GM18909 (cell line): Measurements from ENCODE around the gene RGS9.
"Not testable (repeated sequence)": the region's sequence is repeated elsewhere in the genome, so short reads cannot be mapped to it uniquely, and the experiment has no call there.

ENCODE experiments used
- ATAC-seq: cut with Tn5 transposase; IDR thresholded peaks from one replicate; pipeline ENCODE4 v1.9.1; 2021; ENCODE audit warnings: mild to moderate bottlenecking; ENCODE audit not compliant: unreplicated experiment, poor library complexity

Gene RGS9

DNA sequence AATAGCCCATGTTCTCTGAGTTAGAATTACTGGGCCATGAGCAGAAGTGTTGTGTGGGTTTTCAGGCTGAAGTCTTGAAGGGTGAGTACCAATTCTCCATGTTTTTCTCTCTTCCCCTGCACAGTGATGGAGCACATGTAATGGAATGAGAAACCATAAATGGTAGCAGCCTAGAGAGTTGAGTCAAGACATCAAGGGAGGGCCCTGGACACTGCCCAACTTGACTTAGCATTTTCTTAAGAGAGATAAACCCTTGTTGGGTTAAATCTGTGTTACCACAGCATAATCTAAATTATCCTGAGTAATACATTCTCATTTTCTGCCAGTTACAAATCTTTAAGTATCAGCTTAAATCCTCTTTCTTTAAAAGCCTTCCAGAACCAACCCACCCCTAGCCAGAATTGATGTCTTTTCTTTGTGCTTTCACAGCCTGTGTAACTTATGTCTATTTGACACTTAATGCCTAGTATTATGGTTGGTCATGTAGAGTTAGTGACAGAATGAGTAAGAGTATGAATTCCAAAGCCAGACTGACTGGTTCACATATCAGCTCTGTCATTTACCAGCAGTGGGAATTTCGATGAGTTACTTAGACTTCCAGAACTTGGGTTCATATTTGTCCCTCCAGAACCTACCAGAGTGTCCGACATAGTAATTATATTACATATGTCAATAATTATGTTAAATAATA is 27.0 kb upstream of the RGS9 start:
- ATAC-seq: no peak

DNA sequence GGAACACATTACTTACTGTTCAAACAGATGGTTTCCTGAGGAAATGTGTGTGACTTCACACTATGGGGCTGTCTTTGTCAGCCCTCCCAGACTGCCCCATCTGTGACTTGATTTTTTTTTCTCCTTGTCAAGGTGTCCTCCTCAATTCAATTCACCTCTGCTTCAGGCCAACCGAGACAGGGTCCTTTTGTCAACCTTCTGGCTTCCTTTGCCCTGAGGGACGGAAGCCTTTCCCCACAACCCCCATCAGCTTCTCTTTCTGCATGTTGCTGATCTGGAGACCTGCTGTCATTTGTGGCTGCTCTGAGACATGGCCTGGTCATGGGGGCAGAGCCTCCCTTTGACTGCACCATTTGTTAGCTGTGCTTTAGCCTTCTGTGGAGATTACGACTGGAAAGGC is 21.3 kb upstream of the RGS9 start:
- ATAC-seq: no peak

DNA sequence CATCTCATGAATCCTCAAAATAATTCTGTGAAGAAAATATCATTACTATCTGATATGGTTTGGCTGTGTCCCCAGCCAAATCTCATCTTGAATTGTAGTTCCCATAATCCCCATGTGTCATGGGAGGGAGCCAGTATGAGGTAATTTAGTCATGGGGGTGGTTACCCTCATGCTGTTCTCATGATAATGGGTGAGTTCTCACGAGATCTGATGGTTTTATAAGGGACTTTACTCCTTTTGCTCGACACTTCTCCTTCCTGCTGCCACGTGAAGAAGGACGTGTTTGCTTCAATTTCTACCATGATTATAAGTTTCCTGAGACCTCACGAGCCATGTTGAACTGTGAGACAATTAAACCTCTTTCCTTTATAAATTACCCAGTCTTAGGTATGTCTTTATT is 20.7 kb upstream of the RGS9 start:
- not testable (repeated sequence) for ATAC-seq

DNA sequence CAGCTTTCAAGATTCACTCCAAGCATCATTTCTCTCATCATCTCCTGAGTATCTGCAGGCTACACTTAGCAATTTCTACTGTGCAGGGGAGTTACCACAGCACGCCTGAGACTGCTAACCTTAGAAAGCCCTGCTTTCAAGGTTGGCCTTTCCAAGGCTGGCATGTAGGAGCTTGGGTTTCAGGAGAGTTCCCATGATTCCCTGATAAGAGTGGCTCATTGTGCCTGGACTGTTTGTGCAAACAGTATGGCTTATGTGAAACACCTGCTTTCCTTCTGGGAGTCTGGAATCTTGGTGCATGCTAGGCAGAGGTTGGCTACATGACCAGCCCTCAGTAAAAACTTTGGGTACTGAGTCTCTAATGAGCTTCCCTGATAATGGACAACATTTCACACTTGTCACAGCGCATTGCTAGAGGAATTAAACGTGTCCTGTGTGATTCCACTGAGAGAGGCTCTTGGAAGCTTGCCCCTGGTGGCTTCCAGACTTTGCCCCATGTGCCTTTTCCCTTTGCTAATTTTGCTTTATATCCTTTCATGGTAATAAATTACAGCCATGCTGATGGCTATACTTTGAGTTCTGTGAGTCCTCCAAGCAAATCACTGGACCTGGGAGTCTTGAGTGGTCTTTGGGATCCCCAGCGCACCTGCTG is 19.7 kb upstream of the RGS9 start:
- ATAC-seq: no peak

DNA sequence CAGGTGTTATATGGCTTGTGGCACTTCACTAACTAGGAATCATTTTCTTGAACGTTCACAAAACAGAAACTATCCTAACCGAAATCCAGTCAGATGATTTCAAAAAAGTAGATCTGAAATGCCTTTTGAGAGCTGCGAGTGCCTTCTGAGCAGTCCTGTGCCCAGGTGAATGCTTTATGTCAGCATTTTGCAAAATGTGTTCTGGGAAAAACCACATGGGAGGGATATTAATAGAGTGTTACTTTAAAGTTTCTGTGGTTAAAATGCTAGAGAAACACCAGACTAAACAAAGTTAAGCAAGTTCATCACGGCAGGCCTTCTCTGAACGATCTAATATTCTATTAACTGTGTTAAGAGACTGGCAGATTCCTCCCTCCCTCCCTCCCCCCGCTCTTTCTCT is 15.8 kb upstream of the RGS9 start:
- ATAC-seq: no peak

DNA sequence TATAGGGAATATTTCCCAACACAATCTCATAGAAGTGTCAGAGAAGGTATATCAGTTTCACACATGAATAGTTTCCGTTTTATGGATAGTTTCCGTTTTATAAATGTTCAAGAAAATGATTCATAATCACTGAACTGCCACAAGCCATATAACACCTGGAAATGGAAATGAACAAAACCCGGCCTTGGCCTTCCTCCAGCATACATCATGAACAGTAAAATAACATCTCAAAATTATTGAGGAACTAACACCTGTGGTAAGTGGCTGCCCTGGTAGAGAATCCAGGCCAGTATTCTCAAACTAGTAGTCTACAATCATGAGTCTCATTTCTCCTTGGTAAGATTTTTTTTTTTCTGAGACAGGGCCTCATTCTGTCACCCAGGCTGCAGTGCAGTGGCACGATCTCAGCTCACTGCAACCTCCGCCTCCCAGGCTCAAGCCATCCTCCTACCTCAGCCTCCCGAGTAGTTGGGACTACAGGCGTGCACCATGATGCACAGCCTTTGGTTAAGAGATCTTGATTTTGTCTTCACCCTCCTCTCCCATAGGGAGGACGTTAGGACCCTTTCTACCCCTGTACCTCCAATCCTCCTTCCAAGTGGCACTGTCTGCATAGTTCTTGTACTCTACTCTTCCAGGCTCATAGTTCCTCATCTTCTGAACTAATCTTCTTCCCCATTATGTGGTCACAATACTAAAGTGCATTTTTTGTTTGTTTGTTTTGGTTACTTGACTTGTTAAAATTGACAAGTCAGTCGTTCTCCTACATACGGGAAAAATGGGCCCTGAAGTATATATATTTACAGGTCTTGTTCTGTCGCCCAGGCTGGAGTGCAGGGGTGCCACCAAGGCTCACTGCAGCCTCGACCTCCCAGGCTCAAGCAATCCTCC is 15.0 kb upstream of the RGS9 start:
- peak; percentile 43 for ATAC-seq

DNA sequence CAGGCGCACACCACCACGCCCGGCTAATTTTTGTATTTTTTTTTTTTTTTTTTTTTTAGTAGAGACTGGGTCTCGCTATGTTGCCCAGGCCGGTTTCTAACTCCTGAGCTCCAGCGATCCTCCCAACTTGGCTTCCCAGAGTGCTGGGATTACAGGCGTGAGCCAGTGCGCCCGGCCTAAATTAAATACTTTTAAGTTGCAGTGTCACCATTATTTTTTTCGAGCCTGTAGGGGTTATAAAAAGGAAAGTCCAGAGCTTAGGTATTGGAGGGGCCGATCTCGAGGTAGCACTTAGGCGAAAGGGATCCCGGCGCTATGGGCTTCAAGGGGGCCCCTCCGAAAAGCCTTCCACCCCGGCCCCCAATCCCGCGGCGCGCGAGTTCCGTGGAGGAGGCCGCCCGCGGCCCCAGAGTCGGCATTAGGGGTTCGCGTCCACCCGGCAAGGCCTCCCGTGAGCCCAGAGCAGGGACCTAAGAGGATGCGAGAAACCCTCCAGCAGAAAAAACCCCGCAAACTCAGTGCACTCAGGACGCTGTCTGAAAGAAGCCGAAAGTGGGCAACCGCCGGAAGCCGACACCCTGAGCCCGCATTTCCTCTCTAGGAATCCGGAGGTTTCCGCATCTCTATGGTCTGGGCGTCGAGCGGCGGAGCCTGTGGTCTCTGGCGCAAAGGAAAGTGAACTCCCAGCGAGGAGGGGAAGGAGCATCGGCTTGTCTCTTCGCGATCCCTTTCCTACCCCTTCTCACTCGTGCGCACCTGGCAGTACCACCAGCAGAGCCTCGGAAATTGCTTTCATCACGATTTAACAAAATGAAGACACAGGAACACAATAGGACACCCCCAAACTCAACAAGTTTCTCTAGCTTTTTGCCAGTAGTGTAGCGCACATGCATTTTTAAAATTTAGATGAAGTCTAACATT is 14.1 kb upstream of the RGS9 start:
- peak; percentile 84 for ATAC-seq

DNA sequence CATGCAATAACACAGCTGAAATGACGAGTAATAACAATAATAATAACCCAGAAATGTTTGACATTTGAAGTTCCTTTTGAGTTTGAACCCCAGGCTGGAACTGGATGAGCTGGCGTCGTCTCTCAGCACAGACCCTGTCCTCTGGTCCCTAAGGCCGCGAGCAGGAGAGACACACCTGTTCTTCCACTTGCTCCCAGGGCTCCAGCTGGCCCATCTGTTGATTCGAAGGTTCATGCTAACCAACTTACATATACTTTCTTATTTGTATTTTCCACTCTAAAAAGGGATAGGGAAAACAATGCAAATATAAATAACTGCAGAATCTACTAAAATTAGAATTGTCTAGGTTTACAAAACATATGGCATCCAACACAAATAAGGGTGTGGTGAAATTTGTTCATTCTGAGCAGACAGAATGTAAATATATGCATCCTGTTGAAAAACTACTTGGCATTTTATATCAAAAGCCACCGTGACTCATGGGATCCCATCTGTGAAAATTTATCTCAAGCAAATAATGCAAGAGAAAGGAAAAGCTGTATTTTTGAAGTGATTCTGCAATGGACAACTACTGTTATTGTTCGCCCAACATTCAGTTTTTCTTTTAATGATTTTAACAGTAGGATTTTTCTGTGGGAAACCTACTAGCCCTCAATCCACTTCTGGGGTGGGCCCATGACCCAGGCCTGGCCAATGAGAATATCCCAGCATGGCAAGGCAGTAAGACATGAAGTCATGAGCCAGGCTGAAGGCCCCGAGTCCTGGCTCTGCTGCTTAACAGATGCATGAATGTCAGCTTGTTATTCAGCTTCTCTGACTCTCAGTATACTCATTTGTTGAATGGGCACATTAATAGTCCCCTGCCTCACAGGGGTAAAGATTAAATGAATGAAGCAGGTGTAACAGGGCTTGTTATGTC is 13.2 kb upstream of the RGS9 start:
- ATAC-seq: no peak

DNA sequence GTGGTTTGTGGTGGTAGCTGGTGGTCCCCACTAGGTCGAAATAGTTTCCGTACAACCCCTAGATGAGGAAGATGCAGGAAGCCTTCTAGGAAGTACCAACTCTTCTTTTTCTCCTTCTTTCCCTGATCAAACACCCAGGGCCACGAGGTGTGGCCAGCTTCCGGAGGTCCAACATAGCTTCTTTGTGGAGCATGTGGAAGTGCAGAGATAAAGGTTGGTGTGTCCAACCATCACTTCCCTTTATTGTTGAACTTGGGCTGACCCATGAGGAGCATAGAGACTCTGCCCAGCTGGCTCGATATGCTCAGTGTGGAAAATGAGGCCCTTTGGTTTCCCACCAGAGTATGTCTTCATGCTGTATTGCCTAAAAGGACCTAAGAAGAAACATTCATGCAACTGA is 6.3 kb upstream of the RGS9 start:
- ATAC-seq: no peak

DNA sequence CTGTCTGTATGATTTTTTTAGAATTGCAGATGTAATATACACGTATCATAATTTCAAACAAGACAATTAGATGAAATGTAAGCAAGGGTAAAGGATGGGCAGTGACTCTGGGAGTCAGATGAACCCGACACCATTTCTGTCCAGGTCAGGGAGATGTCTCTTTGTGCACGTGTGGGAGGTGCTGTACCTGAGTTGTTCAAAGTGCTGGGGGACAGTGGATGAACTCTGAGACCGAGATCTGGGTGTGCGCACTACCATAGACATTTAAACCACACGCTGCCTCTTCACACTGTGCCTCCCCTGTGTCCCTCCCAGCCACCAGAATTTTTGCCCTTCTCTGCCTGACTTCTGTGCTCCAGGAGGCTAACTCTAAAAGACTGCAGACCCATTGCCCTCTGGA is 5.9 kb upstream of the RGS9 start:
- ATAC-seq: no peak

DNA sequence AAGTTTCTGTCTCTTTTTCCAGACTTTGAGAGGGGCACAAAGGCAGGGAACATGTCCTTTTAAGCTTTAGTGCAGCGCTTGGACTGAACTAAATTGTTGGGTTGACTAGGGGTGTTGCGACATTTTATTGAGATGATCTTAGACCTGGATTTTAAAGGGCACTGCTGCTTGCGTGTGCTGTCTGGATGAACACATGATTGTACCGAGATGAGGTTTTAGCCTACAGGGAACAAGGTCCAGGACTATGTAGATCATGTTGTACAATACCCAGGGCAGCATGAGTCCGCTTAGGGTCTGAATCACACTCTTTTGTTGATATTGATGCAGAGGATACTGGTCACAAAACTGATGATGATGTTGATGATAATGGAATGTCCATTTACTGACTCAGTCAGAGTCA is 5.2 kb upstream of the RGS9 start:
- ATAC-seq: no peak

DNA sequence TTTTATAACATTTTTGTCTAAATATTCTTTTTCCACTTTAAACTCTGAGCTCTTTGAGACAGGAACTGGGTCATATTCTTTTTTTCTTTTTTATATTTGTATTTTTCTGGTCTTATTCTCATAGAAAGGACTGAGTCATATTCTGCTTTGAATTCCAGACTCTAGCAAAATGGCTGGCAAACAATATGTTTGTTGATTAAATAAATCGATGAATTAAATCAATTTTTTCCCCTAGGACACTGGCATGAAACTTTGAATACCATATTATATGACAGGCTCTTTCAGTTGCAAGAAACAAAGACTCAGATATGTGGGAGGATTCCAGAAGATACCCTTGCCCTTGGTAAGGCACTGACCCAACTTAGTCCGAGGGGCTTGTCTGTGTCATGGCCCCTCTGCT is 3.1 kb upstream of the RGS9 start:
- ATAC-seq: no peak

DNA sequence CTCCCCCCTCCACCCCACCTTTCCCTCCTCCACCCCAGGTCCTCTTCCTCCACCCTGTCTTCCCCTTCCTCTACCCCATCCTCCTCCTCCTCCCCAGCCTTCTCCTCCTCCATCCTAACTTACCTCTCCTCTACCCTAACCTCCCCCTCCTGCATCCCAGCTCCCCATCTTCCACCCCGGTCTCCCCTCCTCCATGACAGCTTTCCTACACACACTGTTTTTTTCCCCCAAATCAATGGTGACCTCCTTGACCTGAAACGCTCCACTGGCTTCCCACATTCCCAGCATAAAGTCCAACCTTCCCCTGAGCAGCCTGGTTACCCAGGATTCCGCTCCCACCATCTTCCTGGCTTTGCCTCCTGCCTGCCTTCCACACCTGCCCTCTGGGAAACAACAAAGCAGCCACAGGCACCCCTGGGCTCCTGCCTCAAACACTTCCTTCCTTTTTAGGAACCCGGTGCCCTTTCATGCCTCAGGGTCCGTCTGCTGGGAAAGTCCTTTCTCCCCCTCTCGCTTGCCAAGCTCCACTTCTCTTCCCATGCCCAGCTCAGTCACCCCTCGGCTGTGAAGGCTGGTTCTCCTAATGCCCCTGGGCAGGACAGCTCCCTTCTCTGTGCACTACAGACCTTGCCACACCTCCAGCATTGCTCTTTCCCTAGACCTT is 2.1 kb downstream of the RGS9 start:
- ATAC-seq: no peak

DNA sequence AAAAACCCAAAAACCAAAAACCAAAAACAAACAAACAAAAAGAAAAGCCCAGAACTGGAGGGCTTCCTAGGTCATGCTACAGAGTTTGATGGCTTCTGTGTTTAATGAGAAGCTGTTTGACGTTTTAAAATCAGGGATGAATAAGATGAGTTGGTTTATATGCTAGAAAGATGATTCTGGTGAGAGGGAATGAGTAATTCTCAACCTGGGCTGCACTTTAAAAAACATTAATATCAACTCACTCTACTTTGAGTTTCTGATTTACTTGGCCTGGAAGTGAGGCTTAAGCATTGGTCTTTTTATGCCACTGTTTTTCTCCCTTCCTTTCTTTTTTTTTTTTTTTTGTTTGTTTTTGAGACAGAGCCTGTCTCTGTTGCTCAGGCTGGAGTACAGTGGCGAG is 5.1 kb downstream of the RGS9 start:
- no peak for ATAC-seq

DNA sequence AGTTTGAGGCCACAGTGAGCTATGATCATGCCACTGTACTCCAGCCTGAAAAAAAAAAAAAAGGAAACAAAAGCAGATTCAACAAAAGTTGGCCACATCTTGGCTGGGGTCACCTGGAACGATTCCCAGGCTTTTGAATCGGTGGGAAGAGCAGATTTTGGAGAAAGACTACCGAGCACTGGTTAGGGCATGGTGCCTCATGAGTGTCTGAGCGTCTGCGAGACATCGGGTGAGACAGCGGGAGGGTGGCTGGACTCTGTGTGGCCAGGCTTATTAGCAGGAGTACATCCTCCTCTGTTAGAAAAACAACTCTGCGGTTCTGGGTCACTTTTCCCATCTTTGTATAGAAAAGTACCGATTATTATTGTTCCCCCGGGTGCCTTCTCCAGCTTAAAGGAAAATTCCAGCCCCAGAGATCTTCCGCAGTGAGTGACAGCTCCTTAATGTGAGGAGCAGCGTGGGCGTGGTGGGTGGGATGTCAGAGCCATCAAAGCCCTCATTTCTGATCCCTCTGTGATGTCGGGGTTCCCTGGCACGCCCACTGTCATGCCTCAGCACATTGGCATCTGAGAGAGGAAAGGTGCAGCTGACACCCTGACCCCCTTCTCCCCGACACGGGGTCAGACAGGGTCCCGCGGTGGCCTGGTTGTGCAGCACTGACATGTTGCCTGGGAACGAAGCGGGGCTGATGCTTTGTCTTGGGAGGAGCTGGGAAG is 6.9 kb downstream of the RGS9 start:
- no peak for ATAC-seq

DNA sequence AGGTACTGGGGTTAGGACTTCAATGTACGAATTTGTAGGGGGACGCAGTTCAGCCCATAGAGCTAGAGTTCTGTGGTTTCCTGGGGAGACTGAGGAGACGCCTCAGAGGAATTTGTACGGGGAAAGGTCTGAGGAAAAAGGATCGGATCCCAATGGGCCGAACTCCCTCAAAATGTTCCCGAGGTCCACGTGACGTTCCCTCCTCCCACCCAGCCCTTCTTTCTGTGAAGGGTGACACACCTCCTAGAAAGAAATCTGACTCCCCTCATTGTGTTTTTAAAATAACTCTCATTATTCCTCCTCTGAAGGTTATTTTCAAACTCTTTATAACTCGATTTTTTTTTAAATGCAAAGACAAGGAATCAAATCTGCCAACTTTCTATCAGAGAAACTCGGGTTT is 8.6 kb downstream of the RGS9 start:
- ATAC-seq: no peak

DNA sequence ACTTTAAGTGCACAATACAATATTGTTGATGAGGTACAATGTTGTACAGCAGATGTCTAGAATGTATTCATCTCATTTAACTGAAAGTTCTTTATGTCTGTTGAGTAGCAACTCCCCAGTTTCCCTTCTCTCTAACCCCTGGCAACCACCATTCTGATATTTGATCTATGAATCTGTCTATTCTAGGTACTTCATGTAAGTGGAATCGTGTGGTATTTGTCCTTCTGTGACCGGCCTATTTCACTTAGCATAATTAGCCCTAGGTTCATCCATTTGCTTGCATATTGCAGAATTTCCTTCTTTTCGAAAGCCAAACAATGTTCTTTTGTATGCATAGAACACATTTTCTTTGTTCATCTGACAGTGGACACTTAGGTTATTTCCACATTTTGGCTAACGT is 10.8 kb downstream of the RGS9 start:
- ATAC-seq: no peak
